ENCODE data around the gene STK24.

STK24 gene

GRCh38 chr13:98538876-98539275, 38.0 kb downstream of the STK24 start:
- Histone ChIP-seq H3K27ac (ENCODE audit: low read depth, low read length) (no peak overlapping the region), H2AFZ (ENCODE audit: insufficient read depth, low read length, poor library complexity) (no peak overlapping the region), H3K36me3 (ENCODE audit: control insufficient read depth in 1 of 2, insufficient read depth in 2 of 2, low read length in 2 of 2) (peaks cover 3% of the 10 kb centered on the region in 2 experiments), H3K4ac (ENCODE audit: low read depth, low read length) (peak overlapping the region; percentile 65), H4K12ac (ENCODE audit: low read depth, low read length) (no peak overlapping the region), H3K79me1 (ENCODE audit: low read length) (no peaks in the 10 kb centered on the region), H3K4me3 (ENCODE audit: low read depth, low read length) (no peak overlapping the region), H3K9me3 (ENCODE audit: insufficient read depth, low read depth, low read length) (no peaks in the 10 kb centered on the region), H3K79me2 (ENCODE audit: control insufficient read depth, insufficient read depth, low read length, poor library complexity) (peaks cover 13% of the 10 kb centered on the region), H3K9ac (ENCODE audit: low read length) (no peak overlapping the region), H2BK12ac (ENCODE audit: low read length) (no peak overlapping the region), H3K23ac (ENCODE audit: low read length) (no peak overlapping the region), H2BK5ac (ENCODE audit: low read depth, low read length, poor library complexity) (no peak overlapping the region), H4K8ac (ENCODE audit: low read depth, low read length) (no peak overlapping the region), H3K27me3 (ENCODE audit: insufficient read depth, low read length) (no peaks in the 10 kb centered on the region), H2BK120ac (ENCODE audit: insufficient read depth, low read length, poor library complexity) (no peak overlapping the region), H4K91ac (ENCODE audit: low read depth, low read length) (no peak overlapping the region), H3K4me2 (ENCODE audit: low read length) (no peak overlapping the region), H3K14ac (ENCODE audit: low read length) (no peak overlapping the region), H3K4me1 (ENCODE audit: control insufficient read depth in 1 of 2, insufficient read depth in 2 of 2, low read length in 2 of 2) (peaks cover 2 to 8% of the 10 kb centered on the region in 2 experiments), H3K18ac (ENCODE audit: low read length) (no peak overlapping the region), H2AK5ac (ENCODE audit: low read length) (no peak overlapping the region)
- DNase-seq, result no peak
- no CpG with 5 or more reads among the region's 8 CpGs for WGBS (ENCODE audit: extremely low coverage, insufficient coverage, insufficient read length)

DNA sequence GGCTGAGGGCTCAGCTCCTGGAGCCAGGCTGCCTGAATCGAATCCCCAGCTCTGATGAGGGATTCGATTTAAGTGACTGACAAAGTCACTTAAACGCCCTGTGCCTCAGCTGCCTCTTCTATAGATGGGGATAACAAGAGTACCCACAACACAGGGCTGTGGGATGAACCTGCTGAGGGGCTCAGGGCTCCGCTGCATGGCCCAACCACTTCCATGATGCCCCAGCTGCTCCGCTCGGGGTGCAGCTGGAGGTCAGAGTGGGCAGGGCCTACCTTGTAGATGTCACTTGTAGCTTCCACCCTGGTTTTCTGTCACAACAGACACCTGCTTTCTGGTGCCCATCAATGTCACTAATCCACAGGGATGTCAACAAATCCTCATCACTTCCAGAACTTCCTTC, 39.2 kb downstream of the STK24 start:
- Histone ChIP-seq H3K27me3 (ENCODE audit: insufficient read depth, low read length) (no peaks in the 10 kb centered on the region), H4K12ac (ENCODE audit: low read depth, low read length) (no peak overlapping the region), H2BK5ac (ENCODE audit: low read depth, low read length, poor library complexity) (no peak overlapping the region), H3K27ac (ENCODE audit: low read depth, low read length) (no peak overlapping the region), H3K14ac (ENCODE audit: low read length) (no peak overlapping the region), H2BK12ac (ENCODE audit: low read length) (no peak overlapping the region), H2BK120ac (ENCODE audit: insufficient read depth, low read length, poor library complexity) (no peak overlapping the region), H2AK5ac (ENCODE audit: low read length) (no peak overlapping the region), H3K23ac (ENCODE audit: low read length) (no peak overlapping the region), H3K9me3 (ENCODE audit: insufficient read depth, low read depth, low read length) (no peaks in the 10 kb centered on the region), H3K79me1 (ENCODE audit: low read length) (no peaks in the 10 kb centered on the region), H3K79me2 (ENCODE audit: control insufficient read depth, insufficient read depth, low read length, poor library complexity) (peaks cover 13% of the 10 kb centered on the region), H3K9ac (ENCODE audit: low read length) (no peak overlapping the region), H3K4me2 (ENCODE audit: low read length) (no peak overlapping the region), H3K18ac (ENCODE audit: low read length) (no peak overlapping the region), H3K4ac (ENCODE audit: low read depth, low read length) (peak overlapping the region; percentile 50), H2AFZ (ENCODE audit: insufficient read depth, low read length, poor library complexity) (no peak overlapping the region), H4K8ac (ENCODE audit: low read depth, low read length) (no peak overlapping the region), H3K36me3 (ENCODE audit: control insufficient read depth in 1 of 2, insufficient read depth in 2 of 2, low read length in 2 of 2) (peaks cover 3% of the 10 kb centered on the region in 2 experiments), H4K91ac (ENCODE audit: low read depth, low read length) (no peak overlapping the region), H3K4me1 (ENCODE audit: control insufficient read depth in 1 of 2, insufficient read depth in 2 of 2, low read length in 2 of 2) (peaks cover 2% of the 10 kb centered on the region in 2 experiments), H3K4me3 (ENCODE audit: low read depth, low read length) (no peak overlapping the region)
- no CpG with 5 or more reads among the region's 6 CpGs for WGBS (ENCODE audit: extremely low coverage, insufficient coverage, insufficient read length)
- no peak for DNase-seq

DNA sequence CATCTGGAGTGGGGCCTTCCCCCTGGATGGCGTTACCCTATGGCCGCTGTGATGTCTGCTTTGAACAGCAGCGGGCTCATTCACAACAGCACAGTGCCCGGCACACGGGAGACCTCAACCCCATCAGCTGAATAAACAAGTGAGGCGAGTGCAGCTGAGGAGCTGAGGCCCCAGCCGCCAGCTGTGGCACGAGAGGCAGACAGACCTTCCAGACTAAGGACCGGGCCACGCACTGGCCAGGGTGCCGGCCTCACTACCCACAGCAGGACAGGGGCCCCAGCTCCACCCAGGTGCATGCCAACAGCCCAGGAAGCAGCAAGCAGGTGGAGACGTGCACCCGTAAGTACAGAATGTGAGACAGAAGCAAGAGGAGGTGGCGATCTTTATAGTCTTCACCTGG, 39.6 kb downstream of the STK24 start:
- Histone ChIP-seq H4K91ac (ENCODE audit: low read depth, low read length) (no peak overlapping the region), H3K18ac (ENCODE audit: low read length) (no peak overlapping the region), H3K9me3 (ENCODE audit: insufficient read depth, low read depth, low read length) (no peaks in the 10 kb centered on the region), H3K23ac (ENCODE audit: low read length) (no peak overlapping the region), H4K12ac (ENCODE audit: low read depth, low read length) (no peak overlapping the region), H2BK5ac (ENCODE audit: low read depth, low read length, poor library complexity) (no peak overlapping the region), H3K4me2 (ENCODE audit: low read length) (no peak overlapping the region), H2BK120ac (ENCODE audit: insufficient read depth, low read length, poor library complexity) (no peak overlapping the region), H3K36me3 (ENCODE audit: control insufficient read depth in 1 of 2, insufficient read depth in 2 of 2, low read length in 2 of 2) (peaks cover 3% of the 10 kb centered on the region in 2 experiments), H3K27me3 (ENCODE audit: insufficient read depth, low read length) (no peaks in the 10 kb centered on the region), H2AFZ (ENCODE audit: insufficient read depth, low read length, poor library complexity) (no peak overlapping the region), H3K4me1 (ENCODE audit: control insufficient read depth in 1 of 2, insufficient read depth in 2 of 2, low read length in 2 of 2) (peaks cover 2% of the 10 kb centered on the region in 2 experiments), H3K4me3 (ENCODE audit: low read depth, low read length) (no peak overlapping the region), H4K8ac (ENCODE audit: low read depth, low read length) (no peak overlapping the region), H2BK12ac (ENCODE audit: low read length) (no peak overlapping the region), H2AK5ac (ENCODE audit: low read length) (no peak overlapping the region), H3K27ac (ENCODE audit: low read depth, low read length) (no peak overlapping the region), H3K79me1 (ENCODE audit: low read length) (no peaks in the 10 kb centered on the region), H3K14ac (ENCODE audit: low read length) (no peak overlapping the region), H3K79me2 (ENCODE audit: control insufficient read depth, insufficient read depth, low read length, poor library complexity) (peaks cover 13% of the 10 kb centered on the region), H3K9ac (ENCODE audit: low read length) (no peak overlapping the region), H3K4ac (ENCODE audit: low read depth, low read length) (peak overlapping the region; percentile 31)
- DNase-seq, result no peak
- no CpG with 5 or more reads among the region's 14 CpGs for WGBS (ENCODE audit: extremely low coverage, insufficient coverage, insufficient read length)

- H2BK120ac ChIP-seq (ENCODE audit: insufficient read depth, low read length, poor library complexity), result no peak overlapping the region
- H3K14ac ChIP-seq (ENCODE audit: low read length), result no peak overlapping the region
- H3K4me1 ChIP-seq (ENCODE audit: control insufficient read depth in 1 of 2, insufficient read depth in 2 of 2, low read length in 2 of 2), result peaks cover 2% of the 10 kb centered on the region in 2 experiments
- no peak overlapping the region for H2BK12ac ChIP-seq (ENCODE audit: low read length)
- WGBS (ENCODE audit: extremely low coverage, insufficient coverage, insufficient read length), result no CpG with 5 or more reads among the region's 14 CpGs
- DNase-seq, result no peak
- no peak overlapping the region for H3K23ac ChIP-seq (ENCODE audit: low read length)
- no peak overlapping the region for H3K4me3 ChIP-seq (ENCODE audit: low read depth, low read length)
- H3K4me2 ChIP-seq (ENCODE audit: low read length), result no peak overlapping the region
- no peak overlapping the region for H4K8ac ChIP-seq (ENCODE audit: low read depth, low read length)
- H3K27me3 ChIP-seq (ENCODE audit: insufficient read depth, low read length), result no peaks in the 10 kb centered on the region
- peaks cover 16% of the 10 kb centered on the region for H3K79me2 ChIP-seq (ENCODE audit: control insufficient read depth, insufficient read depth, low read length, poor library complexity)
- H3K4ac ChIP-seq (ENCODE audit: low read depth, low read length), result peak overlapping the region; percentile 7
- no peaks in the 10 kb centered on the region for H3K79me1 ChIP-seq (ENCODE audit: low read length)
- H2BK5ac ChIP-seq (ENCODE audit: low read depth, low read length, poor library complexity), result no peak overlapping the region
- H4K91ac ChIP-seq (ENCODE audit: low read depth, low read length), result no peak overlapping the region
- no peak overlapping the region for H2AK5ac ChIP-seq (ENCODE audit: low read length)
- no peaks in the 10 kb centered on the region for H3K9me3 ChIP-seq (ENCODE audit: insufficient read depth, low read depth, low read length)
- H3K9ac ChIP-seq (ENCODE audit: low read length), result no peak overlapping the region
- no peak overlapping the region for H3K18ac ChIP-seq (ENCODE audit: low read length)
- peaks cover 3% of the 10 kb centered on the region in 2 experiments for H3K36me3 ChIP-seq (ENCODE audit: control insufficient read depth in 1 of 2, insufficient read depth in 2 of 2, low read length in 2 of 2)
- H3K27ac ChIP-seq (ENCODE audit: low read depth, low read length), result no peak overlapping the region
- H4K12ac ChIP-seq (ENCODE audit: low read depth, low read length), result no peak overlapping the region
- no peak overlapping the region for H2AFZ ChIP-seq (ENCODE audit: insufficient read depth, low read length, poor library complexity)
These were observed 40.2 kb downstream of the STK24 start for GRCh38 chr13:98536729-98537128.
